GM21390 (cell line): Measurements from ENCODE around the gene RUNX2.

Experiments used
- ATAC-seq: cut with Tn5 transposase; IDR thresholded peaks from one replicate; pipeline ENCODE4 v1.9.1; 2021; ENCODE audit not compliant: unreplicated experiment

The RUNX2 gene

DNA sequence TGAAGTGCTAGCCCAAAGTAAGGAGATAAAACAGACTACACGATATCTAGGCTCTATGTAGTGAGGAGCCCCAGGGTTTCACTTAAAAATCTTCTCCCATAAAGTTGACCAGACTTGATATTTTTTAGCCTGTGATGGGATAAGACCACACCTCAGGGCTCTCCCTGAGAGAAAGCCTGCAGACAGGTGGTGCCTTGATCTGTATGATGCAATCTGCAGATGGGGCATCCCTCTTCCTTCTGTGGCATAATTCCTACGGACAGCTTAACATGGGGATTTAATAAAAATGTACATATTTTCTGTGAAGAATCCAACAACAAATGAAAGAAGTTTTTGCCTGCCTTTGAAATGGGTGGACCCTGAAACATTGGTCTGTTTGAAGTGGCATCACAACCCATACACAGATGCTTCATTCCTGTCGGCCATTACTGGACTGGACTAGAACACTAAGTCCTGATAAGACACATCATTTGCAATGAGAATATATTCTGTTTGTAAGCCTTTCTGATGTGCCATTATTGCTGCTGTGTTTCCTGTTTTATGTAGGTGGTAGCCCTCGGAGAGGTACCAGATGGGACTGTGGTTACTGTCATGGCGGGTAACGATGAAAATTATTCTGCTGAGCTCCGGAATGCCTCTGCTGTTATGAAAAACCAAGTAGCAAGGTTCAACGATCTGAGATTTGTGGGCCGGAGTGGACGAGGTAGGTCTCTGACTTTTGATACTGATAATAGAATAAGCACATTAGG is 103.4 kb downstream of the RUNX2 start:
- ATAC-seq: no peak

- ATAC-seq: no peak
Measured at GRCh38 chr6:45432977-45433376, 104.8 kb downstream of the RUNX2 start.

GRCh38 chr6:45433533-45434380 is 105.6 kb downstream of the RUNX2 start:
- ATAC-seq: no peak

GRCh38 chr6:45434381-45434700 is 106.2 kb downstream of the RUNX2 start:
- ATAC-seq: no peak

- ATAC-seq: no peak
Measured at GRCh38 chr6:45436544-45437438, 108.7 kb downstream of the RUNX2 start.

DNA sequence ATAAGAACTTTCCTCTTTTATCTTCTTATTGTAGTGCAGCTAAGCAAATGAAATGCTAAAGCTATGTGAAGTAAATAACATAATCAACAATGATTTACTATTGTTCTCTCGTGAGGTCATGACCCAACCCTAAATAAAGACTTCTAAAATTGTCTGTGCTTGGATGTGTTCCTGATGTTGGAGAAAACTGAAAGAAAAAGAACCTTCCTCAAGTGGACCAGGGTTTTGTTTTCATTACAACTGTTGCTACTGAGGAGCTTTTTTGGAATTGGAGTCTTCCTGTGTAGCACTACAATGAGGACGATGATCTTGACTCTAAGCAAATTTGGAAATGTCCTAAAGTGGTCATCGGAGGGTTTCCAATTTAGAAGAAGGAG is 109.3 kb downstream of the RUNX2 start:
- no peak for ATAC-seq

GRCh38 chr6:45438151-45438550 is 110.0 kb downstream of the RUNX2 start:
- no peak for ATAC-seq

DNA sequence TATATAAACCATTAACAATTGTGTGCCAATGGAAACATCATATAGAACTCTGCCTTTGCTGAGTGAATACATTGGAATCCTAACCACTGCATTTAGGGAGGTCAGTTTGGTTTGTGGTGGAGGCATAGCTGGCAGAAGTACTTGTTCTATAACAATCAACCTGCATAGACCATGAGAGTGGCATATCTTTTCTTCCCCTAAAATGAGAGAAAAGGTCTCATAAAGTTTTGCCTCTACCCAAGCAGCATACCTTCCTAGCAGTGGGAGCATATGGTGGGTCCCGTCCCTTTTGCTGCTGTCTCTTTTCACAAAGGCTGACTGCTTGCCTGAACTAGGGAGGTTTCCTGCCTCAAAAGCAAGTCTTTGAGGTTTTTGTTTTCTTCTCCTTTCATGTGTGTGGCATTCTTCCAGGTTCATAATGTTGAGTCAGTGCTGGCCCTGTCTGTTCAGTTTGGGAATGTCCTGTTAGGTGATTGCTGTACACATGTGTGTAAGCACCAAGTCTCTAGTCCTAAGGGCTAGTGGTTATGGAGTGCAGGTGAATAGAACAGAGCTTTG is 110.8 kb downstream of the RUNX2 start:
- ATAC-seq: no peak

DNA sequence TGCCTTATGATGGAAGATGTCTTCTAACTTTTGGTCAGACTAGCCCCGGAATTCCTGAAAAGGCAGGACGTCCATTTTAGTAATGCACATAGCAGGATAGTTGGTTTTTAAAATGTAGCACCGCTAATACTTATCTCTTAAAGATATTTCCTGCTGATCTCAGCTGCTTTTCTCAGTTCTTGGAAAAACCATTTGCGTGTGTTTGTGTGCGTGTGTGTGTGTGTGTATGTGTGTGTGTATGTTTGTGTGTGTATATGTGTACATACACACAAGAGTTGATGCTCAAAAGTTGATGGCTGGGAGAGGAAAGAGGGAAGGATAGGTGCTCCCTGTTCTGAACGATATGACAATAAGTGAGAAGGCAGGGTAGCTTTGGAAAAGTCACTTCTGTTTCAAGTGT is 111.3 kb downstream of the RUNX2 start:
- no peak for ATAC-seq

GRCh38 chr6:45439861-45440388 is 111.8 kb downstream of the RUNX2 start:
- ATAC-seq: no peak

- ATAC-seq: no peak
Measured at GRCh38 chr6:45441851-45442453, 113.8 kb downstream of the RUNX2 start.

- ATAC-seq: no peak
Measured at GRCh38 chr6:45442716-45443115, 114.6 kb downstream of the RUNX2 start.

DNA sequence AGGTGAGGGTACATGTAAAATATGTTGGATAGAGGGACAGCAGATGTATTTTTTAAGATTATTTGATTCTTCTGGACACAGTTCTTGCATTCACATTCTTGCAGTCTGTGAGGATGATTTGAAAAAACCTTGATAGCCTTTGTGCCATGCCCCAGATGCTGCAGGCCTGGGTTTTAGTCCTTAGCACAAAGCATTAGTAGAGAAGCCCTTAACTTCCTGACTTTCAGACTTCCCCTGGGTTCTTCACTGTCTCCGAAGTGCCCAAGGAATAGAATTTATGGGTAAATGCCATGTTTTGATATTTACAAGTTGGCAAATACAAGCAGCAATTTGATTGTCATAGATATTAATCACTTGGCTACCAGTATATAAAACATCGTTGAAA is 117.2 kb downstream of the RUNX2 start:
- ATAC-seq: no peak

GRCh38 chr6:45445749-45446549 is 117.8 kb downstream of the RUNX2 start:
- no peak for ATAC-seq

DNA sequence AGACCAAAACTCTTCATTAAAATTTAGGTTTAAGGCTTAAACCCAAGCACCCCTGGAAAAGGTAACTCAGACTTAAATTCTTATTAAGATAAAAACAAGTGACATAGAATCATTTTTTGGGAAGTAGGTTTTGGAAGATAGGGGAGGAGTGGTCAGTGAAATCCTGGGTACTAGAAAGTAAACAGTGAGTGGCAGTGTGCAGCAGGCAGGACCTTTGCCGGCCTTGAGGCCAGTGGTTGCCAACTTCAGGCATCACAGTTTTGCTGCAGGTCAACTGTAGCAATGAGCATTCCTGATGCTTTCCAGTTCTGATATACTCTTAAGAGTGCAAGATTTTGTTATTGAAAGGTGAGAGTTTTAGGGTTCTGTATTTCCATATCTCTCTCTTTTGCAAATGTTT is 118.9 kb downstream of the RUNX2 start:
- ATAC-seq: no peak

DNA sequence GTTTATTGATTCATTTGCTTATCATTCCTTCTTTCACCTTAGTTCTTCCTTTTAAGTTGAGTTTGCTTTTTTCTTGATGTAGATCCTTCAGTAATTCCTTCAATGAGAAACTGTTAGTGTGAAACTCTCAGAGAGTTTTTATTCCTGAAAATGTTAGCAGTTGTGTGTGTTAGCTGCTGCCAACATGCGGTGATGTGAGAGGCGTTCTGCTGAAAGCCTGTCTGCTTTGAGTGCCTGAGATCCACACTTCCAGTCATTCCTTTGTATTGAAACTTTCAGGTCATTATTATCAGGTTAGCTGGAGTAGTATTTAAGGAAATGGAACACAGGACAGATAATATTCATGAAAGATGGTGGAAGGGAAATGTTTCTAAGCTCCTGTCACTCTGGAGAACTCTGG is 119.6 kb downstream of the RUNX2 start:
- ATAC-seq: no peak

- no peak for ATAC-seq
Measured at GRCh38 chr6:45448417-45449389, 120.6 kb downstream of the RUNX2 start.

DNA sequence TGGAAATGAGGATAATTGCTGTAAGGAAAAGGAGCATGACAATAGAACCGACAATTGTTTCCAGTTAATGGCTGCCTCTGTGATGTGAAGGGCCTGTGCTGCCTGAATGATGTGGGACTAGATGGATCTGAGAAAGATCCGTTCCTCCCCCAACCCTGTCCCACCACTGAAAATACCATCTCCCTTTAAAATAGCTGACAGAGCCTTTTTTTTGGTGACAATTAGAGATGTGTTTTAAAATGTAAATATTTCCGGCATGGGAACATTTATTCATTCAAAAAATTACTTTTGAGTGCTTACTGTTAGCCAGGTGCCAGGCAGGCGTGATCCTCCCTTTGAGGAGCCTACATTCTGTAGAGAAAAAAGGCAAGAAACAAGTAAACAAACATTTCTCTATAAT is 122.0 kb downstream of the RUNX2 start:
- no peak for ATAC-seq

- no peak for ATAC-seq
Measured at GRCh38 chr6:45450831-45451230, 122.7 kb downstream of the RUNX2 start.
